Stomach (tissue), 9 donors: ENCODE results near the gene PEX12. TPM values are rescaled to one million over a fixed set of nuclear protein-coding genes. Genes with fewer than 3 reads are reported as not detected.
A peak's percentile ranks its signal among the peaks of the same experiment; 100 is the strongest.
"Not testable (repeated sequence)": the region's sequence is repeated elsewhere in the genome, so short reads cannot be mapped to it uniquely, and the experiment has no call there.

Experiments
- DNase-seq, 2 donors: peaks; one replicate each; pipeline versions ENCODE4 v3.0.0 to v3.0.0-alpha.2; 2013 to 2019
- H3K27ac ChIP-seq, 5 donors: fragments of 200-600 bp in 4 of 5; sonication (generic) in 4 of 5; one replicate each; pipeline ENCODE4 v1.5.1; 2013 to 2019; ENCODE audit warnings: mild to moderate bottlenecking in 1 of 5, moderate library complexity in 1 of 5
- H3K27me3 ChIP-seq, 3 donors: fragments of 200-600 bp; sonication (generic); one replicate each; pipeline ENCODE4 v1.5.1; 2017 to 2019; ENCODE audit warnings: mixed run types in 1 of 3
- H3K36me3 ChIP-seq, 4 donors: fragments of 200-600 bp; sonication (generic); 1 replicate in 3 of 4; 2 replicates in 1 of 4; pipeline ENCODE4 v1.5.1; 2016 to 2019
- H3K4me1 ChIP-seq, 4 donors: fragments of 200-600 bp; sonication (generic); one replicate each; pipeline ENCODE4 v1.5.1; 2016 to 2019
- H3K4me3 ChIP-seq, 4 donors: fragments of 200-600 bp; sonication (generic) in 3 of 4; one replicate each; pipeline ENCODE4 v1.5.1; 2016 to 2019; ENCODE audit warnings: mild to moderate bottlenecking in 1 of 4
- H3K9me3 ChIP-seq, 4 donors: fragments of 200-600 bp; sonication (generic); one replicate each; pipeline ENCODE4 v1.5.1; 2016 to 2019
- CTCF ChIP-seq, 7 experiments: fragments of 450-650 bp in 4 of 7; fragments of 200-600 bp in 3 of 7; sonication (generic) in 3 of 7; IDR thresholded peaks; one replicate each; pipeline ENCODE4 v1.5.1; 2016 to 2019; ENCODE audit warnings: antibody characterized with exemption in 7 of 7, control low read depth in 2 of 7, mild to moderate bottlenecking in 1 of 7
- EP300 ChIP-seq: sonication (generic); formaldehyde crosslinking; IDR thresholded peaks from one replicate; pipeline ENCODE4 v1.6.1; 2017; ENCODE audit warnings: antibody characterized with exemption
- POLR2A ChIP-seq, 4 donors: fragments of 450-650 bp; IDR thresholded peaks; one replicate each; pipeline ENCODE4 v1.6.1; 2016; ENCODE audit warnings: antibody characterized with exemption in 4 of 4, control low read depth in 2 of 4, mild to moderate bottlenecking in 1 of 4, moderate library complexity in 1 of 4
- POLR2AphosphoS5 ChIP-seq, 3 donors: sonication (generic); formaldehyde crosslinking; IDR thresholded peaks; one replicate each; pipeline ENCODE4 v1.6.1; 2016; ENCODE audit warnings: antibody characterized with exemption in 3 of 3
- WGBS, 5 donors: extraction: QIAGEN DNeasy Blood & Tissue Kit in 3 of 5; methylation state at CpG; one replicate each; pipeline versions ENCODE4 v1.1.5 to v1.1.7; 2013 to 2018; 5-methylcytosine and 5-hydroxymethylcytosine counted together
- intact Hi-C: fragments of 100-400 bp; cut with DNase I; formaldehyde crosslinking; loops from one replicate; pipeline ENCODE4 v1.15.1; 2023; ENCODE audit warnings: low total_unique reads
- polyA plus RNA-seq, 3 donors: library from polyadenylated mRNA; stranded (reverse); fragments of 200-250 nt; gene quantifications; one replicate each; pipeline ENCODE4 v1.2.3, GENCODE V29; 2013
- total RNA-seq, 5 donors: library from RNA; depleted of rRNA; stranded (reverse); fragments of >200 nt; gene quantifications; one replicate each; pipeline versions ENCODE4 v1.1.0 to v1.2.3, GENCODE V29; 2014 to 2016
- donor health status: healthy with polysubstance abuse.
- donor health status: Bipolar disorder and iron deficiency.
- donor health status: healthy.

PEX12 gene
- total and polyA plus RNA-seq, 8 donors, result 0.58 to 3.2 (median 1.8) TPM; not detected in 1

DNA sequence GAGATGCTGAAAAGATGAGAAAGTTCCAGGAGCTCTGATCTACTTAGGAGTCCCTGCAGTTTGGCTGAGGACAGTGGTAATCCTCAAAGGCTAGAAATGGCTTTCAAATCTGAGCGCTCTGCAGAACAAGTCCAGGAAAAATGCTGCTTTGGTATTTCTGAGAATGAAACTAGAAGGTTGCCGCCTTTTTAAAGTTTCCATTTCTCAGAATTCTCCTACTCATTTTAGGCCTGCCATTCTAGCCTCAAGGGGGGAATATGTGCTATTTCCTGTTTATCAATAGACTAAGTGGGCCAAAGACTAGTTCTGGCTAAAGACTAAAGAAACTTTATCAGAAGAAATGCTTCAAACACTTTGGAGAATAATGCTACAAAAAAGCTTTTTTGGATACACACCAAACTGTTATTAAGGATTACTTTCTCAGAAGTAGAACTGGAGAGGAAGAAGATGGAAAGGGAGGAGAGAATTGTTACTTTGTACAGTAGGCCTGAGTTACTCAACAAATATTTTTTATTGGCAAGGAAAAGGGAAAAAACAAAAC lies 40.7 kb downstream of the PEX12 start, which contains the start of gene SLFN12L:
Gene SLFN12L (minus strand): TSS at position 78 of the 541 bp plus-strand sequence. CDS start 15,314 bp downstream, outside the sequence.
- no peaks in the 10 kb centered on the region for H3K36me3 ChIP-seq
- H3K9me3 ChIP-seq, result no peaks in the 10 kb centered on the region
- peaks cover 16 to 43% (median 30%) of the 10 kb centered on the region in 4 donors for H3K4me1 ChIP-seq
- peak within 1 kb of the TSS in 4 of 5 donors; percentile 27 to 84 (median 70) for H3K27ac ChIP-seq
- no peaks in the 10 kb centered on the region for H3K27me3 ChIP-seq
- H3K4me3 ChIP-seq, result peak within 1 kb of the TSS in 2 of 4 donors; percentile 18 to 19
- intact Hi-C loops, result loop anchor here (5.0 kb wide), 1 partner anchor 225 kb away; no protein-coding TSS in a partner anchor
- 22 to 39% (median 31%) methylated on average over 2 of the region's 2 CpGs for WGBS, 5 donors
- peak in 1 of 2 donors; percentile 76 for DNase-seq
- TF ChIP-seq POLR2A (IDR thresholded peaks at IDR 0.05) (no peak), EP300 (no peak), CTCF (IDR thresholded peaks at IDR 0.05) (no peak), POLR2AphosphoS5 (IDR thresholded peaks at IDR 0.05) (no peak)

GRCh38 chr17:35536664-35537171 lies 41.7 kb downstream of the PEX12 start:
- Histone ChIP-seq H3K27ac (peak overlapping the region in 4 of 5 donors; percentile 27 to 84 (median 70)), H3K4me1 (peaks cover 16 to 42% (median 29%) of the 10 kb centered on the region in 4 donors), H3K27me3 (no peaks in the 10 kb centered on the region), H3K9me3 (no peaks in the 10 kb centered on the region), H3K36me3 (no peaks in the 10 kb centered on the region), H3K4me3 (peak overlapping the region in 2 of 4 donors; percentile 18 to 19)
- WGBS, 5 donors, result 70 to 78% (median 73%) methylated on average over 13 of the region's 13 CpGs
- DNase-seq, result no peak
- TF ChIP-seq EP300 (no peak), CTCF (IDR thresholded peaks at IDR 0.05) (no peak), POLR2A (IDR thresholded peaks at IDR 0.05) (no peak), POLR2AphosphoS5 (IDR thresholded peaks at IDR 0.05) (no peak)
- intact Hi-C loops, result loop anchor here (5.0 kb wide), 1 partner anchor 224 kb away; no protein-coding TSS in a partner anchor

DNA sequence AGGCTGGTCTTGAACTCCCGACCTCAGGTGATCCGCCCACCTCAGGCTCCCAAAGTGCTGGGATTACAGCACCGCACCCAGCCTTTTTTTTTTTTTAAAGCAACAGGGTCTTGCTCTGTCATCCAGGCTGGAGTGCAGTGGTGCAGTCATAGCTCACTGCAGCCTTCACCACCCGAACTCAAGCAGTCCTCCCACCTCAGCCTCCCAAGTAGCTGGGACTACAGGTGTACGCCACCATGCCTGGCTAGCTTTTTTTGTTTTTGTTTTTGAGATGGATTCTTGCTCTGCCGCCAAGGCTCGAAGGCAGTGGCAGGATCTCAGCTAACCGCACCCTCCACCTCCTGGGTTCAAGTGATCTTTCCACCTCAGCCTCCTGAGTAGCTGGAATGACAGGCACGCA lies 43.0 kb downstream of the PEX12 start:
- H3K4me1 ChIP-seq, result peaks cover 13 to 35% (median 23%) of the 10 kb centered on the region in 4 donors
- H3K36me3 ChIP-seq, DNase-seq, H3K27me3 ChIP-seq, H3K9me3 ChIP-seq: not testable (repeated sequence)
- peak overlapping the region in 3 of 4 donors; percentile 0 to 12 (median 11) for H3K4me3 ChIP-seq
- 82 to 89% (median 88%) methylated on average over 9 of the region's 9 CpGs for WGBS, 5 donors
- intact Hi-C loops, result loop anchor here (5.0 kb wide), 1 partner anchor 223 kb away; no protein-coding TSS in a partner anchor
- peak overlapping the region in 4 of 5 donors; percentile 18 to 56 (median 32) for H3K27ac ChIP-seq

DNA sequence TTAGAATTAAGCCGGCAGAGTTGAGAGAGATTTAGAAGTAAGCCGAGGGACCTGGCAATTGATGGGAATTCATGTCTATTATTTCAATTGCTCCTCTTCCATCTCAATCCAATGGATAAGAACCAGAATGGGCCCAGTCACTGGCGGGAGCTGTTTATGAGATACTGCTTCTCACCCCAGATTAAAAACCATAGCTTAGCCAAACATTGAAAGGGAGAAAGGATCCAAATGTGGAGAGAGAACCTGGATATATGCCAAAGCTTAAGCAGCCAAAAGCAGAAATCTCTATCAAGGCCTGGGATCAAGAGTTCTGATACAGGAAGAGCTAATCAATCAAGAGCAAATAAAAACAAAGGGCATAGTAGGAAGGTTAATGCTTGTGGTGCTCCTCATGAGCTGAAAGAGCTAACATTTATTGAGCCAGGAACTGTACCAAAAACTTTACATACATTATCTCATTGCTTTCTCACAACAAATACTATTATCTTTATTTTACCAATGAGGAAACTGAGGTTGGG lies 43.7 kb downstream of the PEX12 start:
- 26 to 61% (median 47%) methylated on average over 3 of the region's 3 CpGs for whole genome bisulfite sequencing, 5 donors
- intact Hi-C loops, result loop anchor here (5.0 kb wide), 2 partner anchors 222 to 362 kb away; no protein-coding TSS in a partner anchor
- Histone ChIP-seq H3K4me1 (peaks cover 9 to 29% (median 20%) of the 10 kb centered on the region in 4 donors), H3K27ac (peak overlapping the region in 4 of 5 donors; percentile 29 to 56 (median 42)), H3K27me3 (no peaks in the 10 kb centered on the region), H3K4me3 (peak overlapping the region in 1 of 4 donors; percentile 12), H3K36me3 (no peaks in the 10 kb centered on the region), H3K9me3 (no peaks in the 10 kb centered on the region)
- no peak for TF ChIP-seq POLR2AphosphoS5 (IDR thresholded peaks at IDR 0.05)
- no peak for TF ChIP-seq EP300
- TF ChIP-seq CTCF (IDR thresholded peaks at IDR 0.05), result no peak
- TF ChIP-seq POLR2A (IDR thresholded peaks at IDR 0.05), result no peak
- peak in 1 of 2 donors; percentile 20 for DNase-seq
